PC-9 (cell line): ENCODE results near the gene TBX21. TPM values are rescaled to one million over a fixed set of nuclear protein-coding genes. Genes with fewer than 3 reads are reported as not detected.

Experiments used
- BruUV-seq: library from RNA; stranded (reverse); fragments of 400-500 nt; replicated peaks from 2 replicates; lab custom pipeline; 2021; lab: Mats Ljungman, UMichigan
- CTCF ChIA-PET: fragments of 300-600 bp; sonication (Branson Sonifier 250); formaldehyde crosslinking; loops from one replicate; lab custom pipeline; 2022; ENCODE audit warnings: antibody characterized with exemption; lab: Charles Lee
- POLR2A ChIA-PET: fragments of 300-600 bp; sonication (Branson Sonifier 250); formaldehyde crosslinking; loops from one replicate; lab custom pipeline; 2022; ENCODE audit warnings: antibody characterized with exemption; ENCODE audit not compliant: unreplicated experiment; lab: Charles Lee
- DNase-seq, 2 experiments: peaks; one replicate each; pipeline versions ENCODE4 v3.0.0 to v3.0.0-alpha.2; 2015 to 2022; ENCODE audit warnings: mixed read lengths in 1 of 2
- H2AFZ ChIP-seq: fragments of 200-600 bp; sonication (generic); 2 replicates; pipeline ENCODE4 v1.8.1; 2017; ENCODE audit warnings: antibody characterized with exemption
- H3F3A ChIP-seq: fragments of 200-600 bp; sonication (generic); 2 replicates; pipeline ENCODE4 v1.8.1; 2017; ENCODE audit warnings: antibody characterized with exemption, mild to moderate bottlenecking, low read depth; ENCODE audit not compliant: insufficient read depth
- H3K27ac ChIP-seq: fragments of 200-600 bp; sonication (generic); 2 replicates; pipeline ENCODE4 v1.6.1; 2016; ENCODE audit warnings: mixed run types
- H3K27me3 ChIP-seq: fragments of 200-600 bp; sonication (generic); 2 replicates; pipeline ENCODE4 v1.6.1; 2016; ENCODE audit warnings: low read depth, mixed run types; ENCODE audit not compliant: insufficient read depth
- H3K36me3 ChIP-seq: fragments of 200-600 bp; sonication (generic); 2 replicates; pipeline ENCODE4 v1.6.1; 2016; ENCODE audit warnings: low read depth, mixed run types
- H3K4me1 ChIP-seq: fragments of 200-600 bp; sonication (generic); replicated peaks from 2 replicates; pipeline ENCODE4 v1.6.1; 2016; ENCODE audit warnings: mixed run types; ENCODE audit not compliant: insufficient read depth
- H3K4me2 ChIP-seq: fragments of 200-600 bp; sonication (generic); 2 replicates; pipeline ENCODE4 v1.6.1; 2017; ENCODE audit warnings: mixed run types
- H3K4me3 ChIP-seq: fragments of 200-600 bp; sonication (generic); 2 replicates; pipeline ENCODE4 v1.6.1; 2016; ENCODE audit warnings: mixed run types
- H3K79me2 ChIP-seq: fragments of 200-600 bp; sonication (generic); 2 replicates; pipeline ENCODE4 v1.6.1; 2017; ENCODE audit warnings: low read depth, mixed run types
- H3K9me2 ChIP-seq: fragments of 200-600 bp; sonication (generic); 2 replicates; pipeline ENCODE4 v1.8.1; 2017; ENCODE audit warnings: mild to moderate bottlenecking; ENCODE audit not compliant: insufficient read depth
- H3K9me3 ChIP-seq: fragments of 200-600 bp; sonication (generic); 2 replicates; pipeline ENCODE4 v1.8.1; 2016; ENCODE audit warnings: low read depth; ENCODE audit not compliant: insufficient read depth
- H4K20me1 ChIP-seq: fragments of 200-600 bp; sonication (generic); 2 replicates; pipeline ENCODE4 v1.8.1; 2017; ENCODE audit not compliant: insufficient read depth
- CTCF ChIP-seq: fragments of 200-600 bp; sonication (generic); conservative IDR thresholded peaks from 2 replicates; pipeline ENCODE4 v1.6.1; 2017; ENCODE audit warnings: mixed run types, antibody characterized with exemption, mild to moderate bottlenecking, moderate library complexity
- EZH2 ChIP-seq: fragments of 200-600 bp; sonication (generic); IDR thresholded peaks from 2 replicates; pipeline ENCODE4 v1.8.0; 2017; ENCODE audit warnings: antibody characterized with exemption, low read depth
- intact Hi-C: fragments of 100-400 bp; cut with micrococcal nuclease; formaldehyde crosslinking; loops from one replicate; pipeline ENCODE4 v1.10.0; 2022; ENCODE audit not compliant: unreplicated experiment
- total RNA-seq: library from RNA; stranded (reverse); gene quantifications from 2 replicates; pipeline ENCODE4 v1.2.3, GENCODE V29; 2021

TBX21 gene
- total RNA-seq, 1 experiment from 2014 or later, result not detected

GRCh38 chr17:47697906-47698711, 34.9 kb upstream of the TBX21 start:
- Histone ChIP-seq H3K9me3 (no peaks in the 10 kb centered on the region), H3K9me2 (no peaks in the 10 kb centered on the region), H3K27ac (no peak overlapping the region), H4K20me1 (no peaks in the 10 kb centered on the region; the same call in 1 of the 2 replicates), H3K4me2 (no peak overlapping the region), H3K79me2 (no peaks in the 10 kb centered on the region), H3F3A (peaks cover 27% of the 10 kb centered on the region; the same call in 1 of the 2 replicates), H2AFZ (no peak overlapping the region), H3K4me3 (no peak overlapping the region), H3K4me1 (peaks cover 3% of the 10 kb centered on the region), H3K36me3 (no peaks in the 10 kb centered on the region), H3K27me3 (no peaks in the 10 kb centered on the region)
- ChIA-PET CTCF (interaction anchor here (0.6 kb wide), 3 partner anchors 9 to 892 kb away, joined by 3 to 6 read pairs (median 3); no protein-coding TSS in a partner anchor), POLR2A (no interaction called here)
- DNase-seq, result no peak
- TF ChIP-seq CTCF (no peak), EZH2 (no peak)
- BruUV-seq, result no TSS peak
- intact Hi-C loops, result loop anchor here (2.0 kb wide), 1 partner anchor 45 kb away; no protein-coding TSS in a partner anchor

GRCh38 chr17:47698749-47699535, 34.1 kb upstream of the TBX21 start:
- CTCF ChIA-PET, result interaction anchor here (0.5 kb wide), 1 partner anchor 62 kb away, joined by 4 read pairs; no protein-coding TSS in a partner anchor
- Histone ChIP-seq H3K9me3 (no peaks in the 10 kb centered on the region), H3K36me3 (no peaks in the 10 kb centered on the region), H3K4me1 (no peaks in the 10 kb centered on the region), H2AFZ (no peak overlapping the region), H3K27ac (no peak overlapping the region), H3K4me2 (no peak overlapping the region), H3K79me2 (no peaks in the 10 kb centered on the region), H3K9me2 (no peaks in the 10 kb centered on the region), H3K27me3 (no peaks in the 10 kb centered on the region), H4K20me1 (no peaks in the 10 kb centered on the region; the same call in 1 of the 2 replicates), H3F3A (peaks cover 21% of the 10 kb centered on the region; the same call in 1 of the 2 replicates), H3K4me3 (no peak overlapping the region)
- peak; percentile 42 to 61 for DNase-seq
- TF ChIP-seq CTCF (peak; percentile 100), EZH2 (no peak)
- BruUV-seq, result no TSS peak
- intact Hi-C loops, result loop anchor here (1.0 to 2.0 kb wide), 2 partner anchors 44 to 91 kb away; no protein-coding TSS in a partner anchor
- POLR2A ChIA-PET, result no interaction called here

- Histone ChIP-seq H2AFZ (no peak overlapping the region), H3K9me2 (no peaks in the 10 kb centered on the region), H3K4me3 (no peak overlapping the region), H4K20me1 (no peaks in the 10 kb centered on the region; the same call in 1 of the 2 replicates), H3K36me3 (no peaks in the 10 kb centered on the region), H3F3A (peaks cover 21% of the 10 kb centered on the region; the same call in 1 of the 2 replicates), H3K79me2 (no peaks in the 10 kb centered on the region), H3K27ac (no peak overlapping the region), H3K27me3 (no peaks in the 10 kb centered on the region), H3K9me3 (no peaks in the 10 kb centered on the region), H3K4me1 (no peaks in the 10 kb centered on the region), H3K4me2 (no peak overlapping the region)
- CTCF ChIA-PET, result interaction anchor here (0.5 to 0.6 kb wide), 2 partner anchors 25 to 62 kb away, joined by 4 to 11 read pairs; no protein-coding TSS in a partner anchor
- DNase-seq, result no peak
- TF ChIP-seq CTCF (no peak), EZH2 (no peak)
- BruUV-seq, result no TSS peak
- POLR2A ChIA-PET, result no interaction called here
- intact Hi-C loops, result loop anchor here (1.0 to 2.0 kb wide), 2 partner anchors 43 to 91 kb away; no protein-coding TSS in a partner anchor
Observed at GRCh38 chr17:47699536-47699840, 33.5 kb upstream of the TBX21 start.
